Left lung (tissue), 10 donors: ENCODE measurements around the gene KIF16B. TPM values are rescaled to one million over a fixed set of nuclear protein-coding genes. Genes with fewer than 3 reads are reported as not detected.
A peak's percentile ranks its signal among the peaks of the same experiment; 100 is the strongest.

ENCODE experiments used
- ATAC-seq: fragments of 200-7000 bp; cut with Tn5 transposase; one replicate; pipeline ENCODE4 v1.9.1; 2020; ENCODE audit warnings: moderate library complexity
- DNase-seq, 4 donors: peaks; one replicate each; pipeline ENCODE4 v3.0.0-alpha.2; 2013 to 2020
- H3K27ac ChIP-seq, 2 donors: fragments of 200-600 bp; sonication (generic) in 1 of 2; one replicate each; pipeline versions ENCODE4 v1.5.0 to v1.8.0; 2020 to 2021
- H3K27me3 ChIP-seq, 2 donors: fragments of 200-600 bp; sonication (generic) in 1 of 2; one replicate each; pipeline versions ENCODE4 v1.5.0 to v1.8.0; 2020 to 2021
- H3K36me3 ChIP-seq, 2 donors: fragments of 200-600 bp; sonication (generic) in 1 of 2; one replicate each; pipeline versions ENCODE4 v1.5.0 to v1.8.0; 2020 to 2021
- H3K4me1 ChIP-seq, 2 donors: fragments of 200-600 bp; one replicate each; pipeline ENCODE4 v1.8.0; 2021
- H3K4me3 ChIP-seq, 2 donors: fragments of 200-600 bp; sonication (generic) in 1 of 2; one replicate each; pipeline versions ENCODE4 v1.5.0 to v1.8.0; 2020 to 2021; ENCODE audit warnings: mild to moderate bottlenecking in 1 of 2
- H3K9me3 ChIP-seq, 2 donors: fragments of 200-600 bp; sonication (generic) in 1 of 2; one replicate each; pipeline versions ENCODE4 v1.5.0 to v1.8.0; 2020 to 2021
- CTCF ChIP-seq, 2 donors: fragments of 200-600 bp; sonication (generic) in 1 of 2; IDR thresholded peaks; one replicate each; pipeline versions ENCODE4 v1.5.0 to v1.8.0; 2021; ENCODE audit warnings: antibody characterized with exemption in 2 of 2
- intact Hi-C, 2 donors: fragments of 100-400 bp; cut with DNase I; formaldehyde crosslinking; loops; one replicate each; pipeline versions ENCODE4 v1.11.2 to v1.14.2; 2022
- polyA plus RNA-seq, 6 donors: library from polyadenylated mRNA; unstranded; fragments of 120-200 nt; gene quantifications; one replicate each; pipeline ENCODE4 v1.2.1, GENCODE V29; 2013; ENCODE audit not compliant: insufficient read length in 6 of 6
- total RNA-seq, 2 donors: library from RNA; stranded (reverse); fragmentation: NEBNext Ultra II Directional; extraction: Animal tissue kit (Norgen Biotek cat#: 25700); gene quantifications; one replicate each; pipeline ENCODE4 v1.2.1, GENCODE V29; 2021
- donor health status: DM: no; HTN: yes; CAD: no.
- donor health status: DM: no; HTN: no; CAD: no.

The KIF16B gene
- total and polyA plus RNA-seq, 8 donors = 9.1 to 23.8 (median 12.8) TPM

DNA sequence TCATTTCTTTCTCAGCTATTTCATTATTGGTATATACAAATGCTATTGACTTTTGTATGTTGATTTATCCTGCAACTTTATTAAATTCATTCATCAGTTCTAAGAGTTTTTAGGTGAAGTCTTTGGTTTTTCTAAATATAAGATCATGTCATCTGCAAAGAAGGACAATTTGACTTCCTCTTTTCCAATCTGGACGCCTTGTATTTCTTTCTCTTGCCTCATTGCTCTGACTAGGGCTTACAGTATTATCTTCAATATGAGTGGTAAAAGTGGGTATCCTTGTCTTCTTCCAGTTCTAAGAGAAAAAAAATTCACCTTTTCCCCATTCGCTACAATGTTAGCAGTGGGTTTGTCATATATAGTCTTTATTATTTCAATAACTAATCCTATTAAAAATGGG is 38.0 kb downstream of the KIF16B start:
- DNase-seq (no peak), ATAC-seq (no peak)
- Histone ChIP-seq H3K27me3 (no peaks in the 10 kb centered on the region), H3K4me1 (no peaks in the 10 kb centered on the region), H3K27ac (no peak overlapping the region), H3K36me3 (no peaks in the 10 kb centered on the region), H3K4me3 (no peak overlapping the region), H3K9me3 (no peaks in the 10 kb centered on the region)
- no peak for TF ChIP-seq CTCF (IDR thresholded peaks at IDR 0.05)
- intact Hi-C loops = no loop called here

- Histone ChIP-seq H3K36me3 (no peaks in the 10 kb centered on the region), H3K9me3 (no peaks in the 10 kb centered on the region), H3K4me1 (no peaks in the 10 kb centered on the region), H3K27ac (no peak overlapping the region), H3K27me3 (no peaks in the 10 kb centered on the region), H3K4me3 (no peak overlapping the region)
- DNase-seq (no peak), ATAC-seq (peak; percentile 51)
- intact Hi-C loops = no loop called here
- TF ChIP-seq CTCF (IDR thresholded peaks at IDR 0.05) = no peak
These were observed 39.7 kb downstream of the KIF16B start for GRCh38 chr20:16533502-16533901.

DNA sequence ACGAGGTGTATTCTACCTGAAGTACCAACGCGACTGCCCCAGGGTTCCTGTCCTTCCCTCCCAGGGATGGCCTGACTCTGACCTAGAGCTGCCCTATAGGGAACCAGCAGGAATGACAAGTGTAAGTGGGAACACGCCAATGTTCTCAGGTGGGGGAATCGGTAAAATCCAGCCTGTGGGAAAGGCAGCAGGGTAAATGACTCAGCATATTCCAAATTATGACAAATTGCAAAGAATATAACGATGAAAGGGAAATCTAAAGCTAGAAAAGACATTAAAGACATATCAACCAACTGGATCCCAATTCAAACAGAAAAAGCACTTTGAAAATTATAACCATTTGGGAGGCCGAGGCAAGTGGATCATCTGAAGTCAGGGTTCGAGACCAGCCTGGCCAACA is 41.8 kb downstream of the KIF16B start:
- no peak for ATAC-seq
- H3K4me3 ChIP-seq = no peak overlapping the region
- H3K27me3 ChIP-seq = no peaks in the 10 kb centered on the region
- H3K36me3 ChIP-seq = no peaks in the 10 kb centered on the region
- H3K4me1 ChIP-seq = no peaks in the 10 kb centered on the region
- intact Hi-C loops = no loop called here
- no peak for DNase-seq
- no peak for TF ChIP-seq CTCF (IDR thresholded peaks at IDR 0.05)
- no peaks in the 10 kb centered on the region for H3K9me3 ChIP-seq
- no peak overlapping the region for H3K27ac ChIP-seq

- Histone ChIP-seq H3K36me3 (no peaks in the 10 kb centered on the region), H3K27me3 (no peaks in the 10 kb centered on the region), H3K27ac (no peak overlapping the region), H3K4me1 (no peaks in the 10 kb centered on the region), H3K9me3 (no peaks in the 10 kb centered on the region), H3K4me3 (no peak overlapping the region)
- intact Hi-C loops = no loop called here
- ATAC-seq (peak; percentile 22), DNase-seq (no peak)
- TF ChIP-seq CTCF (IDR thresholded peaks at IDR 0.05) = no peak
These were observed 43.0 kb downstream of the KIF16B start for GRCh38 chr20:16530201-16530681.

DNA sequence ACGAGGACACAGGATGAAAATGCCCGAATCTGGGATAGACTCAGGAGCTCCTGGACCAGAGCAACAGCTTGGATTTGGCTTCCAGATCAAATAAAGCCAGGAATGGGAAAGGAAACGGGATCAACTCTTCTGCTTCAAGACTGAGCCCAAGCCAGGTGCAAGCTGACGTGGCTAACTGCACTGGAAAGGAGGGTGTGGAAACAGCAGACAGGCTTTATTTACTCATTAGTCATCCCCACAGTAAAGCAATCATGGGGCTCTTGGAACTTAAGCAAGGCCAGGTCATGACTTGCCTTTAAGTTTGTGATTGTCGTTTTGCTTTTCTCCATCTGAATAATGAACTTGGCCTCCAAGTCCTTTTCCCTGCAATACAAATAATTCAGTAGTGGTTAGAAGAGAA is 45.2 kb downstream of the KIF16B start:
- intact Hi-C loops = no loop called here
- TF ChIP-seq CTCF (IDR thresholded peaks at IDR 0.05) = no peak
- H3K4me1 ChIP-seq = no peaks in the 10 kb centered on the region
- H3K9me3 ChIP-seq = peaks cover 0 to 4% of the 10 kb centered on the region in 2 donors
- no peaks in the 10 kb centered on the region for H3K36me3 ChIP-seq
- DNase-seq = peak in 1 of 4 donors; percentile 75
- no peaks in the 10 kb centered on the region for H3K27me3 ChIP-seq
- H3K27ac ChIP-seq = peak overlapping the region; percentile 16 to 52
- H3K4me3 ChIP-seq = no peak overlapping the region
- peak; percentile 97 for ATAC-seq
